Tibial nerve (tissue), 4 donors: ENCODE results near the gene DNAJC12. TPM values are rescaled to one million over a fixed set of nuclear protein-coding genes. Genes with fewer than 3 reads are reported as not detected.
"Not testable (repeated sequence)": the region's sequence is repeated elsewhere in the genome, so short reads cannot be mapped to it uniquely, and the experiment has no call there.

Experiments
- DNase-seq, 2 donors: peaks; one replicate each; pipeline ENCODE4 v3.0.0-alpha.2; 2019; ENCODE audit warnings: low spot score in 2 of 2
- H3K27ac ChIP-seq, 4 donors: fragments of 200-600 bp; sonication (generic) in 3 of 4; one replicate each; pipeline ENCODE4 v1.5.1; 2017 to 2019; ENCODE audit warnings: mild to moderate bottlenecking in 1 of 4
- H3K27me3 ChIP-seq, 2 donors: fragments of 200-600 bp; sonication (generic) in 1 of 2; one replicate each; pipeline versions ENCODE4 v1.5.1 to v1.6.0; 2017 to 2019
- H3K36me3 ChIP-seq, 3 donors: fragments of 200-600 bp; sonication (generic); one replicate each; pipeline ENCODE4 v1.5.1; 2018 to 2019
- H3K4me1 ChIP-seq, 4 donors: fragments of 200-600 bp; sonication (generic) in 3 of 4; one replicate each; pipeline ENCODE4 v1.5.1; 2017 to 2019
- H3K4me3 ChIP-seq, 4 donors: fragments of 200-600 bp; sonication (generic) in 3 of 4; one replicate each; pipeline ENCODE4 v1.5.1; 2017 to 2019; ENCODE audit warnings: mild to moderate bottlenecking in 1 of 4, moderate library complexity in 1 of 4
- H3K9me3 ChIP-seq, 4 donors: fragments of 200-600 bp; sonication (generic) in 3 of 4; one replicate each; pipeline ENCODE4 v1.5.1; 2017 to 2019
- CTCF ChIP-seq, 5 experiments: fragments of 200-600 bp in 3 of 5; fragments of 450-650 bp in 2 of 5; sonication (generic) in 3 of 5; IDR thresholded peaks; one replicate each; pipeline ENCODE4 v1.5.1; 2016 to 2019; ENCODE audit warnings: antibody characterized with exemption in 5 of 5, mild to moderate bottlenecking in 3 of 5, moderate library complexity in 2 of 5
- EP300 ChIP-seq, 2 donors: sonication (generic); formaldehyde crosslinking; IDR thresholded peaks; one replicate each; pipeline ENCODE4 v1.6.1; 2017; ENCODE audit warnings: antibody characterized with exemption in 2 of 2, mild to moderate bottlenecking in 1 of 2
- POLR2A ChIP-seq, 2 donors: fragments of 450-650 bp; IDR thresholded peaks; one replicate each; pipeline ENCODE4 v1.6.1; 2017; ENCODE audit warnings: antibody characterized with exemption in 2 of 2, mild to moderate bottlenecking in 2 of 2, moderate library complexity in 2 of 2
- WGBS, 2 donors: methylation state at CpG; one replicate each; pipeline ENCODE4 v1.1.5; 2018; 5-methylcytosine and 5-hydroxymethylcytosine counted together
- total RNA-seq, 4 donors: library from RNA; depleted of rRNA; stranded (reverse); fragments of >200 nt; gene quantifications; one replicate each; pipeline ENCODE4 v1.1.0, GENCODE V29; 2016

The DNAJC12 gene
- total RNA-seq, 4 donors from 2014 or later, result 1.2 to 5.4 (median 3.3) TPM

GRCh38 chr10:67771200-67771599 lies 66.8 kb downstream of the DNAJC12 start:
- Histone ChIP-seq H3K27ac (no peak overlapping the region), H3K27me3 (no peaks in the 10 kb centered on the region), H3K4me3 (no peak overlapping the region), H3K4me1 (no peaks in the 10 kb centered on the region), H3K36me3 (no peaks in the 10 kb centered on the region), H3K9me3 (no peaks in the 10 kb centered on the region)
- TF ChIP-seq POLR2A (IDR thresholded peaks at IDR 0.05) (no peak), CTCF (IDR thresholded peaks at IDR 0.05) (no peak), EP300 (IDR thresholded peaks at IDR 0.05) (no peak)
- DNase-seq, result no peak
- 57 to 76% methylated on average over 3 of the region's 3 CpGs for WGBS, 2 donors

- DNase-seq, result no peak
- no peak overlapping the region for H3K27ac ChIP-seq
- H3K36me3 ChIP-seq, result no peaks in the 10 kb centered on the region
- H3K9me3 ChIP-seq, result no peaks in the 10 kb centered on the region
- H3K4me1 ChIP-seq, result no peaks in the 10 kb centered on the region
- no peaks in the 10 kb centered on the region for H3K27me3 ChIP-seq
- no peak overlapping the region for H3K4me3 ChIP-seq
- TF ChIP-seq EP300 (IDR thresholded peaks at IDR 0.05) (no peak), CTCF (IDR thresholded peaks at IDR 0.05) (no peak), POLR2A (IDR thresholded peaks at IDR 0.05) (no peak)
Observed at GRCh38 chr10:67770537-67770936, 67.5 kb downstream of the DNAJC12 start.

GRCh38 chr10:67767244-67767643 lies 70.7 kb downstream of the DNAJC12 start:
- no peaks in the 10 kb centered on the region for H3K9me3 ChIP-seq
- no peak for DNase-seq
- no peak overlapping the region for H3K4me3 ChIP-seq
- WGBS, 2 donors, result 89 to 91% methylated on average over 2 of the region's 2 CpGs
- H3K4me1 ChIP-seq, result peaks cover 0 to 7% (median 3%) of the 10 kb centered on the region in 4 donors
- no peak overlapping the region for H3K27ac ChIP-seq
- H3K36me3 ChIP-seq, result no peaks in the 10 kb centered on the region
- H3K27me3 ChIP-seq, result no peaks in the 10 kb centered on the region
- no peak for TF ChIP-seq CTCF (IDR thresholded peaks at IDR 0.05)
- TF ChIP-seq EP300 (IDR thresholded peaks at IDR 0.05), result no peak
- no peak for TF ChIP-seq POLR2A (IDR thresholded peaks at IDR 0.05)

GRCh38 chr10:67764012-67764822 lies 73.8 kb downstream of the DNAJC12 start:
- H3K36me3 ChIP-seq, result no peaks in the 10 kb centered on the region
- TF ChIP-seq POLR2A (IDR thresholded peaks at IDR 0.05) (no peak), EP300 (IDR thresholded peaks at IDR 0.05) (peak; percentile 24 to 83), CTCF (IDR thresholded peaks at IDR 0.05) (peak in 2 of 5 experiments; percentile 23 to 44)
- peaks cover 0 to 7% (median 3%) of the 10 kb centered on the region in 4 donors for H3K4me1 ChIP-seq
- H3K9me3 ChIP-seq, result no peaks in the 10 kb centered on the region
- DNase-seq, result peak; percentile 98 to 100
- peak overlapping the region; percentile 63 to 94 (median 85) for H3K4me3 ChIP-seq
- 0 to 1% methylated on average over 56 of the region's 56 CpGs for WGBS, 2 donors
- no peaks in the 10 kb centered on the region for H3K27me3 ChIP-seq
- H3K27ac ChIP-seq, result peak overlapping the region; percentile 93 to 100 (median 97)

- Histone ChIP-seq H3K36me3 (no peaks in the 10 kb centered on the region), H3K27ac (peak overlapping the region; percentile 93 to 100 (median 97)), H3K4me3 (peak overlapping the region; percentile 63 to 94 (median 85)), H3K4me1 (peaks cover 0 to 7% (median 3%) of the 10 kb centered on the region in 4 donors), H3K27me3 (no peaks in the 10 kb centered on the region), H3K9me3 (no peaks in the 10 kb centered on the region)
- TF ChIP-seq CTCF (IDR thresholded peaks at IDR 0.05), result no peak
- TF ChIP-seq POLR2A (IDR thresholded peaks at IDR 0.05), result no peak
- peak in 1 of 2 donors; percentile 43 for TF ChIP-seq EP300 (IDR thresholded peaks at IDR 0.05)
- DNase-seq, result peak; percentile 30 to 57
- WGBS, 2 donors, result 0% methylated on average over 22 of the region's 22 CpGs
Observed at GRCh38 chr10:67763499-67764011, 74.4 kb downstream of the DNAJC12 start.

GRCh38 chr10:67762567-67762966 lies 75.4 kb downstream of the DNAJC12 start:
- not testable (repeated sequence) for H3K9me3 ChIP-seq, H3K27me3 ChIP-seq, H3K4me3 ChIP-seq, H3K4me1 ChIP-seq, DNase-seq, H3K36me3 ChIP-seq
- H3K27ac ChIP-seq, result peak overlapping the region in 2 of 4 donors; percentile 93 to 99
- WGBS, 2 donors, result 88% methylated on average over 9 of the region's 9 CpGs
